ENCODE data around the gene GRB10.
"Not testable (repeated sequence)": the region's sequence is repeated elsewhere in the genome, so short reads cannot be mapped to it uniquely, and the experiment has no call there.

The GRB10 gene

DNA sequence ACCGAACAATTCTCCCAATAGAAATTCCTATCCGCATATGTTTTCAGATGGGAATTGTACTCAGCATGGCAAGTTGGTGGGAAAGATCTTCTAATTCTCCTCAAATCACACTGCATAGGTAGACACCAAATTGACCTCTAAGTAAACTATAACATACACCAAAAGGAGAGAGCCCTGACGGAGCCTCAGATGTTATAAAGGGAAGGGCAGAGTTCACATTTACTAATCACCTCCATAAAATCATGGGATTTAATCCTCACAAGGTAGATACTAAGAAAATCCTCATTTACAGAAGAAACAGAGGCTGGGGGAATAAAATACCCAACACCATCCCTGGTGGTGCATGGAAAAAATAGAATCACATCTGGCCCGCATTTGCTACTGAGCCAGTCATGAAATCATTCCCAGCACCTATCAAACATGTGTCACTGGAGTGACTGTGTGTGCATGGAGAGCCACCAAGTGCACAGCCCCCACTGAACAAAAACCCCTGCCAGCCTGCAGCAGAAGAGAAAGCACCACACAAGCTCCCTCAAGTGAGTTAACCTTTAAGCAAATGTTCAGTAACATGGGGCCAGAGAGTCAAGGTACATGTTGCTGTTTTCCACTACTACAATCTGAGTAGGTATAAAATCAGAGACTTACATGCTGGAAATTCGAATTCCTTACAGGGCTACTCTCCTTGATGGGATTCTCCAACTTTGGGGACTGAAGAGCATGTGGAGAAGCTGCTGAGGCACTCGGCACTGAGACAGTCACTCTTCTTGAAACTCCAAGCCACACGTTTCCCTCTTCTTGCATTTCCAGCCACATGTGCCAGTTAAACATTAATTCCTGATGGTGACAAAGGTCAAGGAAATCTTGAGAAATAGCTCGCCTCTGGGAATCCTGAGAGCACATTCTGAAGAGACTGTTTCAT lies 217.8 kb downstream of the GRB10 start, which contains the start of gene DDC:
DDC (minus strand) TSS at position 766 of the 919 bp plus-strand sequence. CDS start 21,320 bp downstream, outside the sequence.
- DNase-seq = no peak

- no peak for DNase-seq
Measured at GRCh38 chr7:50564171-50564570, 218.5 kb downstream of the GRB10 start.

GRCh38 chr7:50562136-50562535 lies 220.6 kb downstream of the GRB10 start:
- DNase-seq = no peak

DNA sequence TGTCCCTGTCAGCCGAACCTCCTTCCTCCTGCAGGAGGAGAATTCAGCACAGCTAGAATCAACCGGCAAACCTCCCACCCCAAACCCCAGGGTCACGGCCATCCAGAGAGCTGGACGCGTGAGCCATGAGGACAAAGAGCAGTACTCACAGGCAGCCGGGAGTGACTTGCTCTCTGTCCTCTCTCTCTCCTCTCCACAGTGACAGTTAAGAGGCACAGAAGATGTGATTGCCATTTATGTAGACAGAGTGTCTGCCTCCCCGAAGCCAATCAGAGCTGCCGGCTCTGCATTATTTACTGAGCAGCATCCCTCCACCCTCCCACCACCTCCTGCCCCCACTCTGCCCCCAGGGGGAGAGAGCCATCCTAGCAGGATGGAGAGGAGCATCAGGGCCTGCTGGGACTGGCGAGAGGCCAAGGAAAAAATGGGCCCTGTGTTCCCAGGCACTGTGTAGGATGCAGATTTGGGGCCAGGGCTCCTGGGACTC lies 221.8 kb downstream of the GRB10 start:
- DNase-seq = no peak

DNA sequence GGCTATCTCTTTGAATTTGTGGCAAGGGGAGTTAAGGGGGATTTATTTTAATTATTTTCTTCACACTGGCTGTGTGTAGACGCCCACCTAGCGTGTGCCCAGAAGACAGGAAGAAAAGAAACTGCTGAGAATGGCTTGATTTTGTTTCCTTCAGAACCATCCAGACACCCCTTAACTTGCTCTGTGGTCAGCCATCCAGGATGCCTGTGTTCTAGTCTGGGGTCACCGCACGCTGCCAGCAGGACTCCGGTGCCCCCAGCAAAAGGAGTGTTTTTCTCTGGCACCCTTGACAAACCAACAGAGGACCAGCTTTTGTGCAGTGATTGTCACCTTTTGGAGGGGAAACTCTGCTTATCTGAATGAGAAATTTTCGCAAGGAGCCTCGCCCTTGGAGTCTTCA lies 222.8 kb downstream of the GRB10 start:
- no peak for DNase-seq

- DNase-seq = no peak
Measured at GRCh38 chr7:50558294-50559053, 224.2 kb downstream of the GRB10 start.

GRCh38 chr7:50557099-50557498 lies 225.6 kb downstream of the GRB10 start:
- no peak for DNase-seq

DNA sequence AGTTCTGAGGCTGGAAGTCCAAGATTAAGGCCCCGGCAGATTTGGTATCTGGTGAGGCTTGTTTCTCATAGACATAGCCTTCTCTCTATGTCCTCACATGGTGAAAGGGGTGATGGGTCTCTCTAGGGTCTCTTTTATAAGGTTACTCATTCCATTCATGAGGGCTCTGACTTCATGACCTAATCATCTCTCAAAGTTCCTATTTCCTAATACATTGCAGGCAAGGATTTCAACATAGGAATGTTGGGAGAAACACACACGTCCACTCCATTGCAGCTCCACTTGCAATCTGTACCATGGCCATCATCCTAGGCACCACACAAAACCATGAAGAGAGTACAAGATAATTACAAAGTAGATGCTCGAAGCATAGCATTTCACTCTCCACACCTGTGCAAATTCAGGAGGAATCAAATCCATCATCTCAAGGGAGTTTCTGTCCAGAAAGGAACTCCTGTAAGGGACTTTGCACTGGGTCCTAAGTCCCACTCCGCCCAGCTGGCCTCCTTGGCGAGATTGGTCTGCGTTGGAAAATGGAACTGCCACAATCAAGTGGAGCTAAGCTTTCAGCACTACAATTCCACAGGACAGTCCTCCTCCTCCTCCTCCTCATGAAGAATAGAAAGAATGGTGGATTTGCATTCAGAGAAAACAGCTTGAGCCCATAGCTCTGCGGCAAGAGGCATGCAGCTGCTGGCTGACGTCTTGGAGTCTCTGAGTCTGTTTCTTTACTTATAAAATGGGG lies 226.3 kb downstream of the GRB10 start:
- DNase-seq = no peak

GRCh38 chr7:50555594-50556140 lies 227.0 kb downstream of the GRB10 start:
- no peak for DNase-seq

- DNase-seq = no peak
Measured at GRCh38 chr7:50554431-50555322, 228.0 kb downstream of the GRB10 start.

DNA sequence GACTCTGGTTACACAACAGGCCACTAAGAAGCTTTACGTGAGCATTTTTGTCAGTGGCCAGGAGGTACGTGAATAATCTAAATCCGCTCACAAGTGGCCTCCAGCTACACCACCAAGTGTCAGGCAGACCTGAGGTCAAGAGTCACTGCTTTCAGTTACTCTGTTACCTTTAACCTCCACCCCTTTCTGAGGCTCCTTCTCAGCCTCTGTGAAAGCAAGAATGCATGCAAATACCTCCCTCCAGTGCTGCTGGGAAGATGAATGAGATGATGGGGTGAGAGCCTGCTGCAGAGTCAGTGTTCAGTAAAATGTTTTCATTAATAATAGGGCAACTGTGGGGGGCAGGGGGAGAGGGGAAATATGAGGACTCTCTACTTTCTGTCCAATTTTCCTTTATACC lies 228.7 kb downstream of the GRB10 start:
- DNase-seq = no peak

GRCh38 chr7:50552921-50553320 lies 229.8 kb downstream of the GRB10 start:
- no peak for DNase-seq

- no peak for DNase-seq
Measured at GRCh38 chr7:50552139-50552538, 230.6 kb downstream of the GRB10 start.

DNA sequence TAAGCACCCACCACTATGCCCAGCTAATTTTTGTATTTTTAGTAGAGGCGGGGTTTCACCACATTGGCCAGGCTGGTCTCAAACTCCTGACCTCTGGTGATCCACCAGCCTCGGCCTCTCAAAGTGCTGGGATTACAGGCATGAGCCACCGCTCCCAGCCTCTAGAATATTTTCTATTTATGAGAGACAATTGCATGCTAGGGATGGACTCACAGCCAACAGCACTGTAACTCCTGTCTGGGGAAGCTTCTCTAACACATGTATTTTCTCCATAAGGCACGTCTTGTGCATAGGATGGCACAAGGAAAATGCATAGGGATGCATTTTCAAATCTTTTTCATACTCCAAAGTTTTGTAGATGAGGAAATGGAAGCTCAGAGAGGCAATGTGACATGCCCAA lies 237.1 kb downstream of the GRB10 start:
- DNase-seq = not testable (repeated sequence)

DNA sequence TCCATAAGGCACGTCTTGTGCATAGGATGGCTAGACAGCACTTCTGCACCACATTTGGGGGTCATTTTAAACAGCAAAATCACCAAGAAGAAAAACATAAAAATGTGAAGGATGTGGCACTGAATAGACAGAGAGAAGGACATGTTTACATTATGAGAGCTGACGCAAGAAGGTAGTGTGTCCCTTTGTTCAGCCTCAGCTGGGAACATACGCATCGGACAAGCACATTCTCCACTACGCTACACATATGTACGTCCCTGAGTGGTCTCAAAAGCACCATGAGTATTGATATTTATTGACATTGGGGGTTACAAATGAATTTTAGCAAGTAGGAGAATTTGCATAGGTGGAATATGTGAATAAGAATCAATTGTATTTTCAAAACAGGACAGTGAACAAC lies 237.7 kb downstream of the GRB10 start:
- no peak for DNase-seq

GRCh38 chr7:50543776-50544442 lies 238.8 kb downstream of the GRB10 start:
- DNase-seq = no peak

GRCh38 chr7:50542132-50542531 lies 240.6 kb downstream of the GRB10 start:
- no peak for DNase-seq

DNA sequence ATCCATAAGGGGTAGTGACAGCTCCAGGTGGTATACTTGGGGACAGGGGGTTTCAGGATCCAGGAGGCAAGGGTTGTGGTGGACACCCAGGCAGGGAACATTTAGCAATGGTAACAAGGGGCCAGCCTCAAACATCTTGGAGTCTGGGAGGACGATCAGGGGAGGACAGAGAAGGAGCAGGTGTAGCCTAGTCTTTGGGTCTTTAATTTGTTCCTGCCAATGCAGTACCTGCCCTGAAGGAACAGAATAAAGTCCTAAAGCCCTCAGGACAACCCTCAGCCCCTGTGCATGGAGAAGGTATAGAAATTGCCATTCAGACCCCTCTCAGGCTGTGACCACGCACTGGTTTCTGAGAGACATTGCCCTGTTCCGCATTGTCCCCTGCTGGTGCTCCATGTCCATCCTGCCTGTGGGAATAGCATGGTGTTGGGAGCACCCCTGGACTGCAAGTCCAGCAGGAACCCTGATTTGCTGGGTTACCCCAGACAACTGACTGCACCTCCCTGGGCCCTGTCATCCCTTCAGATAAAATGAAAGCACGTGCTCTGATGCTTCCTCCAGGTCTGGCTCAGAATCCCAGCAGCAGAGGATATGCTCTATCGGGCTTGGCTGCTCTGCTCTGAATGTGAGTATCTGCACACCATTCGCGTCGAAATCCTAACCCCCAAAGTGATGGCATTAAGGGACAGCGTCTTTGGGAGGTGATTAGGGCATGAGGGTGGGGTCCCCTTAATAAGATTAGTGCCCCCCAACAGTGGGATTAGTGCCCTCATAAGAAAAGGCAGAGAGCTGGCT lies 241.7 kb downstream of the GRB10 start:
- DNase-seq = no peak
